Nephron progenitor cell (in vitro differentiated cells): ENCODE measurements around the gene SFRP2.

Experiments
- DNase-seq: peaks from one replicate; pipeline ENCODE4 v3.0.0; 2021
- H3K27ac Mint-ChIP-seq: 2 replicates; pipeline ENCODE4 v1.8.0; 2021; ENCODE audit warnings: mild to moderate bottlenecking, moderate library complexity, mixed read lengths
- H3K27me3 Mint-ChIP-seq: 2 replicates; pipeline ENCODE4 v1.8.0; 2021; ENCODE audit warnings: mild to moderate bottlenecking, low read depth, mixed read lengths; ENCODE audit not compliant: poor library complexity
- H3K36me3 Mint-ChIP-seq: 2 replicates; pipeline ENCODE4 v1.8.0; 2021; ENCODE audit warnings: low read depth, mixed read lengths
- H3K4me1 Mint-ChIP-seq: 2 replicates; pipeline ENCODE4 v1.8.0; 2021; ENCODE audit warnings: mixed read lengths
- H3K4me3 Mint-ChIP-seq: 2 replicates; pipeline ENCODE4 v1.8.0; 2021; ENCODE audit warnings: mild to moderate bottlenecking, moderate library complexity, mixed read lengths
- H3K9me3 Mint-ChIP-seq: 2 replicates; pipeline ENCODE4 v1.8.0; 2021; ENCODE audit warnings: mild to moderate bottlenecking, moderate library complexity, mixed read lengths
- TF ChIP-seq, protein P1 (sequence below): fragments of 200-600 bp; sonication (generic); IDR thresholded peaks from 2 replicates; pipeline ENCODE4 v1.5.0; 2021; ENCODE audit warnings: antibody characterized with exemption

Gene SFRP2

DNA sequence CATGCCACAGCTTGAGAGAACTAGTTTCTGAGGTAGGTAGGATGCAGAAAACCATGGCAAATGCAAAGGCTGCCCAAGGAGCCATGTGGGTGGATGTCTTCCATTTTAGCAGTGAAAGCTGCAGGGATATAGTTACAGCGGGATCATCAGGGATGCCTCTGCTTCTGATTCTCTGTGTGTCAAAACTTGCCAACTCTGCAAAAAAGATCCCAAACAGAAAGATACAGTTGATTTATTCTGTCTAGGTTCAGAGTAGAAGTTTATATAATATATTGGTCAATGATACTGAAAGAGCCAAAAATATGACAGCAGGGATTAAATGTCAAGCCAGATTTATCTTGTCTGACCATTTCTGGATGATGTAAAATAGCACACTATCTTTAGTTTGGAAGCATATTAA, 42.4 kb upstream of the SFRP2 start:
- DNase-seq, result no peak
- Mint-ChIP-seq H3K27ac (no peak overlapping the region), H3K4me3 (no peak overlapping the region), H3K4me1 (no peaks in the 10 kb centered on the region), H3K27me3 (peaks cover 3% of the 10 kb centered on the region), H3K9me3 (no peaks in the 10 kb centered on the region), H3K36me3 (no peaks in the 10 kb centered on the region)
- TF ChIP-seq, protein P1, sequence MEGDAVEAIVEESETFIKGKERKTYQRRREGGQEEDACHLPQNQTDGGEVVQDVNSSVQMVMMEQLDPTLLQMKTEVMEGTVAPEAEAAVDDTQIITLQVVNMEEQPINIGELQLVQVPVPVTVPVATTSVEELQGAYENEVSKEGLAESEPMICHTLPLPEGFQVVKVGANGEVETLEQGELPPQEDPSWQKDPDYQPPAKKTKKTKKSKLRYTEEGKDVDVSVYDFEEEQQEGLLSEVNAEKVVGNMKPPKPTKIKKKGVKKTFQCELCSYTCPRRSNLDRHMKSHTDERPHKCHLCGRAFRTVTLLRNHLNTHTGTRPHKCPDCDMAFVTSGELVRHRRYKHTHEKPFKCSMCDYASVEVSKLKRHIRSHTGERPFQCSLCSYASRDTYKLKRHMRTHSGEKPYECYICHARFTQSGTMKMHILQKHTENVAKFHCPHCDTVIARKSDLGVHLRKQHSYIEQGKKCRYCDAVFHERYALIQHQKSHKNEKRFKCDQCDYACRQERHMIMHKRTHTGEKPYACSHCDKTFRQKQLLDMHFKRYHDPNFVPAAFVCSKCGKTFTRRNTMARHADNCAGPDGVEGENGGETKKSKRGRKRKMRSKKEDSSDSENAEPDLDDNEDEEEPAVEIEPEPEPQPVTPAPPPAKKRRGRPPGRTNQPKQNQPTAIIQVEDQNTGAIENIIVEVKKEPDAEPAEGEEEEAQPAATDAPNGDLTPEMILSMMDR, result no peak

DNA sequence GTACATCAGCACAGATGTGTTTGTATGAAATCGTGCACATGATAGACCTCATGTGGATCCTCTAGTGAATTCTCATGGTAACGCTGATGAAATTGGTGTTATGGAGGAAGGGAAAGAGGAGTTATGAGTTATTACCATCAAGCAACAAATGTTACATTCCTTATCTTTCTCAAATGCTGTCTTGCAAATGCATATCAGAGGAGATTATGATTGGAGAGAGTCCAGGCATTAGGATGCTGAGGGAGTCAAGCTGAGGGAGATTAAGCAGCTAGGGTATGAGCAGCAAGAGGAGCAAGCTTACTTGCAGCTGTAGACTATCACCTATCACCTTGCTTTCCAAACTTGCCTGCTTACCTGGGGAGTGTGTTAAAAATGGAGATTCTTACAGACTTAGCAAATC, 36.8 kb upstream of the SFRP2 start:
- no peaks in the 10 kb centered on the region for H3K4me1 Mint-ChIP-seq
- no peak overlapping the region for H3K4me3 Mint-ChIP-seq
- no peak for DNase-seq
- peaks cover 3% of the 10 kb centered on the region for H3K27me3 Mint-ChIP-seq
- H3K27ac Mint-ChIP-seq, result no peak overlapping the region
- H3K9me3 Mint-ChIP-seq, result peaks cover 4% of the 10 kb centered on the region
- TF ChIP-seq, protein P1, result no peak
- no peaks in the 10 kb centered on the region for H3K36me3 Mint-ChIP-seq

DNA sequence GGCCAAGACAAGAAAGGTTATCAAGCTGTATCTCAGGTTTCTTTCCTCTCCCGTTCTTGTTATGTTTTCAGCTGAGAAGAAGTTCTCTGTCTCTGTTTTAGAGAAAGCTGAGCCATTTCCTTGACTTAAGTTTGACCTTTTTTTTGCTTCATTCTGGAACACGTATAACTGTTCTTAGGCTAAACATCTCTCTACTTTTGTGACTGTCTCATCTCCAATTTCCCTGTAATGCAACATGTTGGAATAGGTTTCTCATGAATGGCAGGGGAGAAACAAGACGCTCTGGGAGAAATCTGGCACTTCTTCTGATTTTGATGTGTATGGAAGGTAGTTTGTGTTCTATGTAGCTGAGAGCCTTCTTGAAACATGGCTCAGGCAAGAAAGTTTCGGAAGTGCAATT, 36.2 kb upstream of the SFRP2 start:
- DNase-seq, result no peak
- Mint-ChIP-seq H3K4me3 (no peak overlapping the region), H3K4me1 (no peaks in the 10 kb centered on the region), H3K36me3 (no peaks in the 10 kb centered on the region), H3K27me3 (peaks cover 3% of the 10 kb centered on the region), H3K27ac (no peak overlapping the region), H3K9me3 (peaks cover 10% of the 10 kb centered on the region)
- TF ChIP-seq, protein P1, result no peak

DNA sequence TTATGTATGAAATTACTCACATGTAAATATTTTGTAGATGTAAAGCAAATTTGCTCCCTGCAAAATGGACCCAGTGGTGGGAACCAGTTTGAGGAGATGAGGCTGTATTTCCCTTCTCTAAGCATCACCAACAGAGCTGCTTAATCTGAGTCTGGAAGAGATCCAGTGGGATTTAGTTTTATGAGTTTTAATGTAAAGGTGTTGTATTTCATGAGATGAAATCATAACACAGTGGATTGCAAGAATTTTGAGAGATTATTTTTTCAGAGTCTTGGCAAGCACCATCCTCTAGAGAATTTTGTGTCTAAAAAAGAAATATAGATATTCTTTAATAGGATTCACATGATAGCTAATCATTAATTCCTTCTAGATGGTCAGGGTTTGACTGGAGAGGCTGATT, 35.6 kb upstream of the SFRP2 start:
- Mint-ChIP-seq H3K9me3 (peaks cover 16% of the 10 kb centered on the region), H3K36me3 (peaks cover 3% of the 10 kb centered on the region), H3K27ac (no peak overlapping the region), H3K27me3 (peaks cover 3% of the 10 kb centered on the region), H3K4me3 (no peak overlapping the region), H3K4me1 (no peaks in the 10 kb centered on the region)
- TF ChIP-seq, protein P1, result no peak
- DNase-seq, result no peak

DNA sequence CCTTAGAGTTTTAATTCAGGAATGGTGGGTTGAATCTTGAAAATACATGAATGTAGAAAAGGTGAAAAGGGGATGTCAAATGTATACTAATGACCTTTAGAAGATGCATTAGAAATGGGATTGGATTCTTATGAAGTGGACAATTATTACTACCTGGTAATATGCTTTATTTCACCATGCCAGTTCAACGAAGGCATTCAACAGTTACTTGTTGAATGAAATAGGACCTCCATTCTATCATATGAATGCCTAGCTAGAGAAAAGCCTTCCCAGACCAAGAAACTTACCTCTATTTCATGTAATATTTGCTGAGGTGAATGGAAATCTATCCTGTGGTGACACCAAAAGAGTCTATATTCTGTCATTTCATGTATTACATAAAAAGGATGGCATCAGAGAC, 34.6 kb upstream of the SFRP2 start:
- TF ChIP-seq, protein P1, result no peak
- H3K4me3 Mint-ChIP-seq, result no peak overlapping the region
- H3K27ac Mint-ChIP-seq, result no peak overlapping the region
- H3K9me3 Mint-ChIP-seq, result peaks cover 21% of the 10 kb centered on the region
- H3K27me3 Mint-ChIP-seq, result peaks cover 8% of the 10 kb centered on the region
- peaks cover 6% of the 10 kb centered on the region for H3K36me3 Mint-ChIP-seq
- DNase-seq, result no peak
- H3K4me1 Mint-ChIP-seq, result no peaks in the 10 kb centered on the region

DNA sequence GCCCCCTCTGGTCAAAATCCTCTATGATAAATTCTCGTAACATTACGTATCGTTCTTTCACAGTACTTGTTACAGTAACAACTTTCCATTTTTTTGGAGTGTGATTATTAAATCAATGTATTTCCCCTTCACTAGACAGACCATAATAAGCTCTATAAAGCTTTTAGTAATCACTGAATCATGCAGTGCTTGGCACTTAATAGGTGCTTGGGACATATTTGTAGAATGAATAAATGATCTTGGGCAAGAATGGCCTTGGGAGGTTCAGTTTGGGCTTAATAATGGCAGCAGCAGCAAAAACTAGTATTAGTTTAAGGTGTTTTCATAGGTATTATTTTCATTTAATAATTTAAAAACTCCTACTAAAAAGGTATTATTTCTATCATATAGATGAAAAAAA, 33.4 kb upstream of the SFRP2 start:
- H3K4me1 Mint-ChIP-seq, result no peaks in the 10 kb centered on the region
- peaks cover 21% of the 10 kb centered on the region for H3K9me3 Mint-ChIP-seq
- DNase-seq, result no peak
- H3K27ac Mint-ChIP-seq, result no peak overlapping the region
- TF ChIP-seq, protein P1, result no peak
- peaks cover 6% of the 10 kb centered on the region for H3K36me3 Mint-ChIP-seq
- H3K4me3 Mint-ChIP-seq, result no peak overlapping the region
- peaks cover 8% of the 10 kb centered on the region for H3K27me3 Mint-ChIP-seq
